C4-2B (cell line): ENCODE data around the gene LGR4.

ENCODE experiments used
- ZFX ChIP-seq: fragments of 450-650 bp; IDR thresholded peaks from 2 replicates; pipeline ENCODE4 v1.6.1; 2017
- TF ChIP-seq, protein P1 (sequence below): fragments of 450-650 bp; conservative IDR thresholded peaks from 2 replicates; pipeline ENCODE4 v1.5.1; 2017; ENCODE audit warnings: mild to moderate bottlenecking

- TF ChIP-seq, protein P1, sequence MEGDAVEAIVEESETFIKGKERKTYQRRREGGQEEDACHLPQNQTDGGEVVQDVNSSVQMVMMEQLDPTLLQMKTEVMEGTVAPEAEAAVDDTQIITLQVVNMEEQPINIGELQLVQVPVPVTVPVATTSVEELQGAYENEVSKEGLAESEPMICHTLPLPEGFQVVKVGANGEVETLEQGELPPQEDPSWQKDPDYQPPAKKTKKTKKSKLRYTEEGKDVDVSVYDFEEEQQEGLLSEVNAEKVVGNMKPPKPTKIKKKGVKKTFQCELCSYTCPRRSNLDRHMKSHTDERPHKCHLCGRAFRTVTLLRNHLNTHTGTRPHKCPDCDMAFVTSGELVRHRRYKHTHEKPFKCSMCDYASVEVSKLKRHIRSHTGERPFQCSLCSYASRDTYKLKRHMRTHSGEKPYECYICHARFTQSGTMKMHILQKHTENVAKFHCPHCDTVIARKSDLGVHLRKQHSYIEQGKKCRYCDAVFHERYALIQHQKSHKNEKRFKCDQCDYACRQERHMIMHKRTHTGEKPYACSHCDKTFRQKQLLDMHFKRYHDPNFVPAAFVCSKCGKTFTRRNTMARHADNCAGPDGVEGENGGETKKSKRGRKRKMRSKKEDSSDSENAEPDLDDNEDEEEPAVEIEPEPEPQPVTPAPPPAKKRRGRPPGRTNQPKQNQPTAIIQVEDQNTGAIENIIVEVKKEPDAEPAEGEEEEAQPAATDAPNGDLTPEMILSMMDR = no peak
- TF ChIP-seq ZFX = no peak
These were observed 42.7 kb downstream of the LGR4 start for GRCh38 chr11:27429761-27430393.
